Erythroblast (primary cell): ENCODE data around the gene CRELD1.

Experiments used
- GATA1 ChIP-seq: IDR thresholded peaks from 2 replicates; pipeline ENCODE4 v1.6.1; 2011; ENCODE audit warnings: low read depth, mild to moderate bottlenecking, control low read depth, low read length, moderate library complexity
- POLR2A ChIP-seq: IDR thresholded peaks from 2 replicates; pipeline ENCODE4 v1.6.1; 2011; ENCODE audit warnings: mild to moderate bottlenecking, low read length

- no peak for TF ChIP-seq POLR2A
- no peak for TF ChIP-seq GATA1
Observed at GRCh38 chr3:9957214-9957613, 23.6 kb downstream of the CRELD1 start.
